ENCODE measurements around the gene CDH23.
"Not testable (repeated sequence)": the region's sequence is repeated elsewhere in the genome, so short reads cannot be mapped to it uniquely, and the experiment has no call there.

Gene CDH23

DNA sequence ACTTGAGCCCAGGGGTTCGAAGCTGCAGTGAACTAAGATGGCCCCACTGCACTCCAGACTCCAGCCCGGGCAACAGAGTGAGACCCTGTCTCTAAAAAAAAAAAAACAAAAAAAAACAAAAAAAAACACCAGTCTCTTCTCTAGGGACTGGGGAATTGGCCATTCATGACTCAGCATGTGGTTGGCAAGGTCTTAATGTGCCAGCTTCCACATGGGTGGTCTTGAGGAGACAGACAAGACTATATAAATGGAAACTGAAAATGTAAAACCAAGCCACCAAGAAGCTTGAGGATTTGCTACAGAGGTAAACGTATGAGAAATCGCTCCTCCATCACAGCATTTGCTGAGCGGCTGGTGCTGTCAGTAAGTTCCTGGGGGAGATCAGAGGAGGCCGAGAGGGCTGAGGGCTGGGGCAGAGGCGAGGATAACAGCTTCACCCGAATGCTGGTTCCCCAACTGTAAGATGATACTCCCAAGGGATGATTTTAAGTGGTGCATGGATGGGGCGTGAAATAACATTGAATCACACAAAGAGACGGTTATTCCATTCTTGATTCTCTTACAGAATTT lies 194.1 kb downstream of the CDH23 start:
- in situ Hi-C loops (cut with MboI; ENCODE audit: low sequenced_read_pairs) = no loop called here

DNA sequence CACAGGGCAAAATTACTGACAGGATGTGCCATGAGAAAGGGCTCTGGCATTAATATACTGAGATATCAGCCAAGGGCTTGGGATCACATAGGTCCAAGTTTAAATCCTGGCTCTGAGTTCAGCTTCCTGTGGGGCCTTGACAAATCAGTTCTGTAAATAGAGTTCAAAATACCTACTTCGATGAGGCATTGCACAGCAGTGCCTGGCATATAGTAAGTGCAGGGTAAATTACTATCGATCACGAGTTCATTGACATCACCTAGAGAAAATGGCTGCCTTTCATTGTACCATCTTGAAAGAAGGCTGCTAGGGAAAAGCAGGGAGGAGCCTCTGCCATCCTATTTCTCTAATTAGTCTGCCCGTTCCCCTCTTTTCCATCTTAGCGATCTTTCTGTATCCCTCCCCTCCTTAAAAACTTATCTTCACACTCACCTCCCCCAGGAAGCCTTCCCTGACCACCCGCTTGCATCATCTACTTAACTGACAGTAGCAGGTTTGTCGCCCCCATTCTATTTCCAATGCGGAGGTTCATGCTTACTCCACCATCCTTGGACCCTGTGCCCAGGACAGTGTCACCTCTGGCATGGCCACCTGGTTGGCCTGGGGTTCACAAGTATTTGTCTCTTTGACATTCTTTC lies 198.3 kb downstream of the CDH23 start:
- in situ Hi-C loops (cut with MboI; ENCODE audit: low sequenced_read_pairs) = no loop called here

DNA sequence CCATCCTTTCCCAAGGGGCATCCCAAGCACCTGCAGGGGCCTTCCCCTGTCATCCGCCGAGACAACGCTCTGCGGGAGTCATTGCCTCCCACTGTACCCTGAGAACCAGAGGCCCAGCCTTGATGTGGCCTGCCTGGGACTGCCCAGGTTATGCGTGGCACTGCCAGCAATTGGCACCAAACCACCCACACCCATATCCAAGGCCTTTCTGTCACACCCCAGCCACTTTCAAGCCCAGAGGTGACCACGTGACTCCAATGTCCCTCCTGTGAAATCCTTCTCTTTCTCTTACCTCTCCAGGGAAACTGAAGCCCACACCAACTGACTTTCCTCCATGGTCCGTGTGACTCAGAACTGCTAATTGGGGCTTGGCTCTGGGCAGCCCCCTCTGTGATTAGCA lies 198.9 kb downstream of the CDH23 start:
- in situ Hi-C loops (cut with MboI; ENCODE audit: low sequenced_read_pairs) = no loop called here

DNA sequence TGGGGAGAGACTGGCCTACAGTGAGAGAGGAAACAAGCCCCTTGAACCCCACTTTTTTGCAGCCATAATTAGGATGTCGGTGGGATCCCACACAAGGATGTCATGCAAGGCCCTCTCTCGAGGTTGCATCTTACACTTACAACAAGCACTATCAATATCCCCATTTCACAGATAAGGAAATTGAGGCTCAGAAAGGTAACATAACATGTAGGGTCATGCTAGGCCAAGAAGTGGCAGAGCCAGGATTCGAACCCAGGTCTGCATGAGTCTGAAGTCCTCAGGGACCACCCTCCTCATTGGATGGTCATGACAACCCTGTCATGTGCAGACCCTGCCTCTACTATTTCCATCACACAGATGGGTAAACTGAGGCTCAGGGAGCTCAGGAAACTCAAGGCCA lies 199.4 kb downstream of the CDH23 start:
- in situ Hi-C loops (cut with MboI; ENCODE audit: low sequenced_read_pairs) = no loop called here

DNA sequence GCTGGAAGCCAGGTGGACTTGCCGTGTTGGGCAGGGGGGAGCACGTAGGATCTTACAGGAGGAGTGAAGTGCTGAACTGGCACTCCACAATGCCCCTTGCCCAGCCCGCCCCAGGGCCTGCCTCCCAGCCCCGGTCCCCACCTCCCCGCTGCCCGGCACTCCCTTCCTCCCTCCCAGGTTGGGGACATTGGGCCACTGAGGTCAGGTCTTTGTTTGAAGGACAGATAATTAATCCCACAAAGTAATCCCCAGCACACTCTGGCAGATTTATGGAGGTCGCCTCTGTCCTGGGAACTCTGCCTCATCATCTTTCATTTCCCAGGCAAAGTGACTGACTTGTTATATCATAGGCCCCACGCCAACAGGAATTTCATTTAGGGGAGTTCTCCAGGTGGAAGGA lies 200.0 kb downstream of the CDH23 start:
- in situ Hi-C loops (cut with MboI; ENCODE audit: low sequenced_read_pairs) = no loop called here

DNA sequence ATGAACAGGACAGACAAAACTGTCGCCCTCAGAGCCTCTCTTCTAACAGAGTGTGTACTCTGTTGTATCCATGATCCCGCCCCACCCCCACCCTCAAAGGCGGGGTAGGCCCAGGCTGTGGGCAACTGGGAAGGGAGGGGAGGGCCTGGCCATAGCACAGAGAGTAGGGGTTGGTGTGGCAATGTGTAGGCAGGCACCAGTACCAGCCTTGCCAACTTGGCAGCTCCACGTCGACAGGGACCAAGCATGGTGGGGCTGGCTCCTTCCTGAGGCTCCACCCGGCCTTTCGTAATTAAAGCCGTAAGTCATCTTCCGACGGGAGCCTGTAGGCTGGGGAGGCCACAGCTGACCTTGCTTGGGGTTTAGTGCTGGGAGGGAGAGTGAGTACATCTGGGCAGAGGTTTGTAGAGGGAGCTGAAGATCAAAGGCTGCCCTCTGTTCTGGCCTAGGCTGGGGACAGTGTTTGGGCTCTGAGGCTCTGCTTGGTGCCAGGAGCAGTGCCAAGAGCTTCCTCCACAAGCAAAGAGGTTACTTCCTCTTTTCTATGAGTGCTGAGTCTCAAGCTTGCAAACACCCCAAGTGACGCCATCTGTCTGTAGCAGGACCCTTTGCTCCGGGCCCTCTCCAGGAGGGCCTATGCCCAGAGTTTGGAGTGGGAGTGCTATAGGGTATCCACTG lies 201.2 kb downstream of the CDH23 start:
- in situ Hi-C loops (cut with MboI; ENCODE audit: low sequenced_read_pairs) = no loop called here

DNA sequence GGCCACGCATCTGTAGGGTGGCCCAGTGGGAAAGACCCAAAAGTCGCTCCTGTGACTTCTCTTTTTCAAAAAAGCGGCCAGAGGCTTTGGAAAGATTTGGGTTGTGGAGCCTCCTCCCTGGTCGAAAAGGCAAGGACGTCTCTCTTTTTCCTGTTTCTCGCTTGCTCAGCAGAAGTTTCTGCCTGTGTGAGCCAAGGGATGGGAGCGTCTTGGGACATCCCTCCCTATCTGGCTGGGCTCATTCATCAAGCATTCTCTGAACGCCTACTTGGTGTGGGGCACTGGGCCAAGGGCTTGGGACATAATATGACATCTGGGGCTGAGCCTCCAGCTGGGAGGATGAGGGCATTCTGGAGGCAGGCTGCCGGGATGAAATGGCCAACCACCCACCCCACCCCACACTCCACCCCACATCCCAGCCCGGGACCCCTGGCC lies 201.9 kb downstream of the CDH23 start:
- in situ Hi-C loops (cut with MboI; ENCODE audit: low sequenced_read_pairs) = no loop called here

DNA sequence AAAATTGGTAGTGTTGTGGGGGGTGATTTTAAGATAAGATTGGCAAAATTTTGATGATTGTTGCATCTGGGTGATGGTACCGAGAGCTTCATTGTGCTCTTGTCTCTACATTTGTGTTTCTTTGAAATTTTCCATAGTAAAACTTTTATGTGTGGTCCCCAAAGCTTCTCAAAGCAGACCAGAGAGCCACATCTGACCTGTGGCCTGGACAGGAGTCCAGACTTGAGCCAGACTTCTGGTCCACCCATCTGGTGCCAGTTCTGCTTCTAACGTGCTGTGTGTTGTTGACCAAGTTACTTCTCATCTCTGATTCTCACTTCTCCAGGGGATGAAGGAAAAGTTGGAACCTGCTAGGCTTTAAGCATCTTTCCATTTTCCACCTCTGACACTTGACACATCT lies 202.8 kb downstream of the CDH23 start:
- in situ Hi-C loops (cut with MboI; ENCODE audit: low sequenced_read_pairs) = no loop called here

DNA sequence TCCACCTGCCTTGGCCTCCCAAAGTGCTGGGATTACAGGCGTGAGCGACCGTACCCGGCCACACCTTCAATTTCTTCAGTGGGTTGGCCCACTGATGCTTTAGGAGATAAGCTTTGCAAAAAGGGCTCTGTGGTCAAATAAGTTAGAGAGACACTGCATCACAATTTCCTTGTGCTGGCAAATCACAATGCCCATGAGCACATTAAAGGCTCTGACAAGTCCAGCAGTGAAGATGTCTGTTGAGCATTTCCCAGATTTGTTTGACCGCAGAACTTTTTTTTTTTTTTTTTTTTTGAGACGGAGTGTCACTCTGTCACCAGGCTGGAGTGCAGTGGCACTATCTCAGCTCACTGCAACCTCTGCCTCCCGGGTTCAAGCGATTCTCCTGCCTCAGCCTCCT lies 203.5 kb downstream of the CDH23 start:
- in situ Hi-C loops (cut with MboI; ENCODE audit: low sequenced_read_pairs) = not testable (repeated sequence)

DNA sequence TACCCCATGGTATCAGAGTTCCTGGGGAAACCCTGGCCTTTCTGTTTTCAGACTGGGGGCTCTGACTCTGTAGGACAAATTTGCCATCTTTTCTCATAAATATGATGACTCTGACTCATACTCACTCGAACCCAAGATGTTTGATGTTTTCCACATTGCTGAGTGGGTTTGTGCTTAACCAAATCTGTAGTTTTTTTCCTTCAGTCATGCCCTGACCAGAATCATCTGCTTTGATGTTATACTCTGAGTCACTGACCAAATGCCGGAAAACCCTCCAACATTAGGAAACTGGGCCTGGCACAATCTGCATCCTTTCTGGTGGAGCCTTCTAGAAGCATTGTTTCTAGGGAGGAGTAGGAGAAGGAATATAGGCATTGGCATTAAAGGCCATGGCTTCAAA lies 204.1 kb downstream of the CDH23 start:
- in situ Hi-C loops (cut with MboI; ENCODE audit: low sequenced_read_pairs) = no loop called here

DNA sequence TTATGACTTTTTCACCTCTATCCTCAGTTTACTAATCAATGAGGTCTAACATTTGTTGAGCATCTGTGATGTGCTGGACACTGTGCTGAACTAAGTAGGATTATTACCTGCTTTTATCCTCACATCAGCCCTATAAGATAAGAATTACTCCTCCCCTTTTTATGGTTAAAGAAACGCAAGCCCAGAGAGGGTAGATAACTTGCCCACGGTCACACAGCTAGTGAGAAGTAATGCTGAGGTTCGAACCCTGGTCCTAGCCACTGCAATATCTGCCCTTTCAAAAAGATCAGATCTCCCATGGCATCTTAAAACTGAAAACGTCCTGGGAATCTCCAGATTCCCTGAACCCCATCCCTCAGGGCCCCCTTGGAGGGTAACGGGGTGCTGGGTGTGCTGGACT lies 204.6 kb downstream of the CDH23 start:
- in situ Hi-C loops (cut with MboI; ENCODE audit: low sequenced_read_pairs) = no loop called here

DNA sequence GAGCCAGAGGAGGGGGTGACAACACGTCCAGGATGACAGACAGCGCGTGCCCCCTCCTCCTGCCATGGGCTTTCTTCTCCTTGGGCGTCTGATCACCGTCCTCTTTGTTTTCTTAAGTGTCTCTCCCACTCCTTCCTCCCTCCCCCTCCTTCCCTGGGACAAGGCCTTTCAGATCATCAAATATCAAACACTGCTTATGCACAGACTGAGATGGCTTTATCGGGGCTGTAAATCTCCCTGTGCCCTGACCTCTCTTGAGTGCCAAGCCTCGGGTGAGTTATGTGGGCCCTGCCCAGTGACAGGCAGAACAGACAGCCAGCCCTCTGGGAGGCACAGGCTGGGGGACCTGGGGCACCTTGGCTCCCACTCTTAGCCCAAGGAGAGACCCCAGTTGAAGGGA lies 206.4 kb downstream of the CDH23 start:
- in situ Hi-C loops (cut with MboI; ENCODE audit: low sequenced_read_pairs) = no loop called here

DNA sequence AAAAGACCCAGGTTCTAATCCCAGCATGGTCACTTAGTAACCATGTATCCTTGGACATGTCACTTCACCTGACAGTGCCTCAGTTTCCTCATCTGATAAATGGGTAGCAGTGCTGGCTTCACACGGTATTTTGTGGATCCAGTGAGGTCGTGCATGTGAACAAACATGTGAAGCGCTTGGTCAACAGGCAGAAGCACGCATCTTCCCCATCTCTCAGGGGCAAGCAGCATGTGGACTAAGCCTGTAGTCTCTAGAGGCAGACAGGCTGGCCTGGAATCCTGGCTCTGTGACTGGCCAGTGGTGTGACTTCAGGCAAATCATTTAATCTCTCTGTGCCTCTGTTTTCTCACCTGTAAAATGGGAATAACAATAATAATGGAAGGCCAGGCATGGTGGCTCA lies 207.0 kb downstream of the CDH23 start:
- in situ Hi-C loops (cut with MboI; ENCODE audit: low sequenced_read_pairs) = no loop called here

DNA sequence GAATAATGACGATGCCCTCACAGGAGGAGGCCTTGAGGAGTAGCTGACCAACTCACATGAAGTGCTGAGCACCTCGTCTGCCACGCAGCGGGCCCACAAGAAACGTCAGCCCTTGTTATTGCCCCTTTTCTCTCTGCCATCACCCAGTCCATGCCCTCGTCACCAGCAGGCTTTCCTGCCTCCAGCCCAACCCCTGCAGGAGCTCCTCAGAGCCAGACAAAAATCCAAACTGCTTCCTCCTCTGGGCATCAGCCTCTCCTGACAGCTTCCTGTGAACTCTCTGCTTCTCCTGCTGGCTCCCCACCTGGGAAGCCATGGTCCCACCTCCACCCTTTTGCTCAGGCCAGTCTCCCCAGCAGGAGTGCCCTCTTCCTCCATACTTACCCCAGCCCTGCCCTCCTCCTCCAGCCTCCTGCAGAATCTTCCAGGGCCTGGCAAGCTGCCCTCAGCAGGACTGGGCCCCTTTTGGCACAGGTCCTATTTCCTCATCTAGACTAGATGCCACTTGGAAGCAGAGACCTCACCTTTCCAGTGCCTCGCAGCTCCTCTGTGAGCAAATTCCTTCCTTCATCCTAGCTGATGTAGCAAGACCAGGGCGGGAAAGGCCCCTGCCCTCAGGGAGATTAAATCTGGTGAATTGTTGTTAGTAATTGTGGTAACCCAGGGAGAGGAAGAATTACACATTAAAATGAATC lies 207.8 kb downstream of the CDH23 start:
- in situ Hi-C loops (cut with MboI; ENCODE audit: low sequenced_read_pairs) = no loop called here

DNA sequence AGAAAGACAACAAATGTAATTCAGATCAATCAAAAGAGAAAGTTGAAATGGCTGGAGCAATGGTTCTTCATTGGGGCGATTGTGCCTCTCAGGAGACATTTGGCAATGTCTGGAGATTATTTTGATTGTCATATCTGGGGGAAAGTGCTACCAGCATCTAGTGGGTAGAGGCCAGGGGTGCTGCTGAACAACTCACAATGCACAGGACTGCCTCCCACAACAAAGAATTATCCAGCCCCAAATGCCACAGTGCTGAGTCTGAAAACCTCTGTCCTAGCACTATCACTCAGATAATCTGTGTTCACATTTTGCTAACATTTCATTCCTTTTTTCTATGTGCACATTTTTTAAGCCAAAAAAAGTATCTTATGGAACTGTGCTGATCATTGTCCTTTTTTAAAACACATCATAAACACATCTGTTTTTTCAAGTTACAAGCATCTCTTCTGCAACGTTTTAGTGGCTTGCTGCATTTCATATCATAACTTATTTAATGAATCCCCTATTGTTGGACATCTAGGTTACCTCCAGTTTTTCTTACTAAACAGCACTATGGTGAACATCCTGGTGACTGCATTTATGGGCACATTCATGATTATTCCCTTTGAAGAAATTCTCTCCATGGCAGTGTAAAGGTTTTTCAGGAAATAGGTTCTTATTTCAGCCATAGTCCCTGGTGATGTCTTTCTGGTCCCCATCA lies 208.7 kb downstream of the CDH23 start:
- in situ Hi-C loops (cut with MboI; ENCODE audit: low sequenced_read_pairs) = no loop called here

DNA sequence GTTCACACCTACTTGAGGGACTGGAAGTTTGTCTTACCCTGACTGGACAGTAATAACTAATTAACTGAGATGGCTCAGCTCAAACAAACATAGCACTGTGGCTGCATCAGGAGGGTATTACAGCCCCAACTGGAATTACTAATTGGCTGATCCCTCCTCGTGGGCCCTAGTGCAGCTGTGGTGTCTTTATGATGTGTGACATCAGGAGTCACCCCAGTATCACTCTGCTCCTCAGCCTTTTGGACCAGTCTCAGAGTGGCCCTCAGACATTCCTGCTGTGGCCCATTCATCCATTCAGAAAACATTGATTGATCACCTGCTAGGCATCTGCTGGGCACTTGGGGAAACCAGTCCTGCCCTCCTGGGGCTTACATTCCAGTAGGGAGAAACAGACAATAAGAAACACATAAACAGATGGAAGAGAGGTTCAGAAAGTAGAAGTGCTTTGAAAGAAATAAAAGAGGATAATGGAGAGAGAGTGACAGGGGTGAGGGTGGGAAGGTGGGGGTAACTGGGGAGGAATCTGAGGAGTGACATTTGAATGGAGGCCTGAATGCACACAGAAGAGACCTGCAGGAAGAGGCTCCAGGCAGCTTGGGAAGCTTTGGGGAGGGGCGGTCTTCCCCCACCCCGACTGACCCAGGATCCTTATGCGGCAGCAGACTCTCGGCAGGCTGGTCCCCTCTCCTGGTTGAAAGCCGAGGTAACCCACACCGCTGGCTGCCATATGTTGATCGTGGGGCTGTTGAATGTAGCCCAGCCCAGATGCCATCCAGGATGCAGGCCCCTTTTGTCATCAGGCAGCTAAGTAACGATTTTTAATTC lies 209.7 kb downstream of the CDH23 start:
- in situ Hi-C loops (cut with MboI; ENCODE audit: low sequenced_read_pairs) = no loop called here

DNA sequence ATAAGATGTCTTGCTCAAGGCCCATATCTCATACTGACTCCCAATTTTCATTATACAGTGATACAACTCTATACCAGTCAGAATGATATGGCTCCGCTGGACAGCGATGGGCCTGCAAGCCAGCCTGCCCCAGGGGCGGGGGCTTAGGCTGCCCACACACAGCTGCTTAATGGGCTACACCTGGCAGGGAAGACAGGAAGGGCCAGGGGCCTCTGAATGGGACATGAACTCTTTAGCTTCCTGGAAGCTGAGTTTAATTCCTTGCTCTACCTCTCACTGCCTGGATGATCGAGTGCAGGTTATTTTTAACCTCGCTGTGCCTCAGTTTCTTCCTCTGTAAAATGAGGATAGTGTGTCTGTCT lies 210.3 kb downstream of the CDH23 start:
- in situ Hi-C loops (cut with MboI; ENCODE audit: low sequenced_read_pairs) = no loop called here

DNA sequence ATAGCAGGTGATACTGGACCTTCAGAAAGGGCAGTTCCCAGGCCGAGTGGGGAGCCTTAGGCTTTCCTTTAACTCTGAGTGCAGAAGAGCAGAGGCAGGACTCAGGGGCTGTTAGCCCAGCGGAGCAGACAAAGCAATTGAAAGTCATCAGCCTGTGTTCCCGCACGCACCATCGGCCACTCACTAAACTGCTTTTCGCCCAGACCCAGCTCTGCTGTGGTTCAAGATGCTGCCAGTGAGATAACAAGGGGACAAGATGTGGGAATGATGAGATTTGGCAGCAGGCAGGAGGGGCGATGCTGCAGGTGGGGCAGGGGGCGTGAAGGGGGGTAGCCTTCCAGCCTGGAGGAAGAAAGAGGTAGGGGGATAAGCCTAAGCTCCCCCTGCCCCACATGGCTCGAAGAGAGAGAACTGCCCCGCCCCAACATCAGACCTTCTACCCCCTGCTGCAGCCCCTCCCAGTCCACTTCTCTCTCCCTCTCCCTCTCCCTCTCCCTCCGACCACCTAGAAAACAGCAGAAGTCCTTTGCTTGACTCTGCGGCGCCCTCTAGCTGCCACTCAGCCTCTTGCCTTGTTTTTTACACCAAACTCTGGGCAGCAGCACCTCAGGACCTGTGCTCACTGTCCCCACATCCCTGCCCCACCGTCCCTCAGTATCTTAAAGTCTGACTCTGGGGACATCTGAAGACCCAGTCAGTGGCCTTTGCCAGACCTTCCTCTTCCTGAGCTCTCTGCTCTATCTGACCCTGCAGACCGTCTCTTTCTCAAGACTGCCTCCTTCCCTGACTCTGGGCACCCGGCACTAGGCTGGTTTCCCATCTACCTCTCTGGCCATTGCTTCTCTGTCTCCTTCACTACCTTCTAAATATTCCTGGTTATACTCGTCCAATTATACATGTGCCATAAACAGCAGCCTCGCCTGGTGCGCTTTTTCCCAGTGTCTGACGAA lies 212.4 kb downstream of the CDH23 start:
- in situ Hi-C loops (cut with MboI; ENCODE audit: low sequenced_read_pairs) = no loop called here

DNA sequence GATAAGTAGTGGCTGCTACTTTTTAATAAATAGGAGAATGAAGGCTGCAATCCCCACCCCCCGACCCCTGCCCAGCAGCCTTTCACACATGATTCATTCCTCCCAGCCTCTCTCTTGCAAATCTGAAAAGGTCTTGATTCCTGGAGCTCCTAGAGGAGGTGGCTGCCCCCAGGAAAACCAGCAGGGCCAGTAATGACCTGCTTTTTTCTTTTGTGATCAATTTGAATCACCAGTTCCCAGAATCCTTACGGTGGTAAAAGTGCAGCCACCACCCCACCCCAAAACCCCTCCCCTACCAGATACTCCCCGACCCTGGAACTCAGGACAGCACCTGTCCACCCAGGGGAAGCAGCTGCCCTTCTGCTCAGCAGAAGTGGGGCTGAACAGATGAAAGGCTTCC lies 213.9 kb downstream of the CDH23 start:
- in situ Hi-C loops (cut with MboI; ENCODE audit: low sequenced_read_pairs) = no loop called here
